ENCODE results near the gene TMEM263. TPM values are rescaled to one million over a fixed set of nuclear protein-coding genes. Genes with fewer than 3 reads are reported as not detected.

The TMEM263 gene
- total and polyA plus RNA-seq, 2 donors (not counting 3 experiments of a cell fraction or from before 2014, with no cell fraction given): 22.5 to 72.5 TPM

- Histone ChIP-seq H3K4me3 (replicated peaks in 1 of 3; ENCODE audit: insufficient read depth in 1 of 3, low read depth in 1 of 3, low read length in 3 of 3) (no peak overlapping the region), H3K4me2 (ENCODE audit: insufficient read depth, low read length) (no peak overlapping the region), H4K20me1 (replicated peaks; ENCODE audit: control insufficient read depth, extremely low read depth, insufficient read depth, low read length) (no peaks in the 10 kb centered on the region), H3K9ac (replicated peaks; ENCODE audit: extremely low read depth, insufficient read depth, low read length) (no peak overlapping the region), H3K4me1 (ENCODE audit: control insufficient read depth, extremely low read depth, insufficient read depth, low read length) (no peaks in the 10 kb centered on the region), H3K27ac (ENCODE audit: insufficient read depth, low read depth, low read length) (no peak overlapping the region), H3K79me2 (ENCODE audit: control insufficient read depth, insufficient read depth, low read length) (no peaks in the 10 kb centered on the region), H3K27me3 (ENCODE audit: control insufficient read depth in 2 of 2, insufficient read depth in 2 of 2, low read length in 2 of 2) (peaks cover 2 to 8% of the 10 kb centered on the region in 2 experiments), H2AFZ (ENCODE audit: low read depth, low read length) (no peak overlapping the region), H3K9me1 (replicated peaks; ENCODE audit: control insufficient read depth, extremely low read depth, insufficient read depth, low read length) (no peaks in the 10 kb centered on the region), H3K36me3 (ENCODE audit: control insufficient read depth in 2 of 2, extremely low read depth in 1 of 2, insufficient read depth in 2 of 2, low read length in 2 of 2) (no peaks in the 10 kb centered on the region), H3K9me3 (replicated peaks; ENCODE audit: control insufficient read depth, insufficient read depth, low read length) (no peaks in the 10 kb centered on the region)
- TF ChIP-seq FOS (IDR thresholded peaks at IDR 0.05; ENCODE audit: borderline replicate concordance, insufficient read depth, low read length): no peak
- no peak for TF ChIP-seq GATA2 (IDR thresholded peaks at IDR 0.05; ENCODE audit: insufficient read depth, insufficient read length, low read depth, low read length)
- TF ChIP-seq MAX (IDR thresholded peaks at IDR 0.05; ENCODE audit: insufficient read depth, insufficient read length): no peak
- no peak for TF ChIP-seq MYC (IDR thresholded peaks at IDR 0.05; ENCODE audit: low read depth, low read length)
- no peak for TF ChIP-seq POLR2A (IDR thresholded peaks at IDR 0.05; ENCODE audit: low read depth, low read length)
- TF ChIP-seq JUN (IDR thresholded peaks at IDR 0.05; ENCODE audit: borderline replicate concordance, insufficient read depth, insufficient read length, low read depth): no peak
- TF ChIP-seq EZH2 (IDR thresholded peaks at IDR 0.05; ENCODE audit: borderline replicate concordance, low read depth, low read length, severe bottlenecking): no peak
- no peak for TF ChIP-seq POLR2AphosphoS5 (IDR thresholded peaks at IDR 0.05; ENCODE audit: insufficient read depth, low read depth, low read length)
- TF ChIP-seq CTCF (IDR thresholded peaks at IDR 0.05; ENCODE audit: extremely low read depth in 1 of 2, insufficient read depth in 1 of 2, low read depth in 1 of 2, low read length in 2 of 2): no peak
- BruUV-seq (replicated peaks): no TSS peak
- DNase-seq (ENCODE audit: low read depth, low spot score): no peak
- intact Hi-C loops (cut with micrococcal nuclease): no loop called here
- dilution Hi-C loops (cut with MboI; ENCODE audit: extremely low pct_ligation_motif_present, low sequenced_read_pairs): no loop called here
- POLR2A ChIA-PET: no interaction called here
- CTCF ChIA-PET: no interaction called here
- FAIRE-seq: no peak
These were observed 8.2 kb upstream of the TMEM263 start for GRCh38 chr12:106947461-106947860.
